Ovary (tissue), 9 donors: ENCODE measurements around the gene KCTD10. TPM values are rescaled to one million over a fixed set of nuclear protein-coding genes. Genes with fewer than 3 reads are reported as not detected.

Source experiments
- DNase-seq, 5 donors: peaks; one replicate each; pipeline ENCODE4 v3.0.0-alpha.2; 2019 to 2020
- H3K27ac ChIP-seq, 2 donors: fragments of 200-600 bp; one replicate each; pipeline versions ENCODE4 v1.5.1 to v1.8.0; 2019 to 2022
- H3K27me3 ChIP-seq: fragments of 200-600 bp; one replicate; pipeline ENCODE4 v1.8.0; 2022
- H3K36me3 ChIP-seq: fragments of 200-600 bp; sonication (generic); one replicate; pipeline ENCODE4 v1.5.1; 2019
- H3K4me1 ChIP-seq: one replicate; pipeline ENCODE4 v1.8.1; 2013; ENCODE audit warnings: mild to moderate bottlenecking, moderate library complexity; ENCODE audit not compliant: insufficient read depth
- H3K4me3 ChIP-seq: fragments of 200-600 bp; sonication (generic); one replicate; pipeline ENCODE4 v1.5.1; 2017
- H3K9me3 ChIP-seq, 2 donors: fragments of 200-600 bp in 1 of 2; sonication (generic) in 1 of 2; one replicate each; pipeline versions ENCODE4 v1.5.1 to v1.8.1; 2013 to 2019; ENCODE audit warnings: mild to moderate bottlenecking in 1 of 2, moderate library complexity in 1 of 2
- CTCF ChIP-seq, 3 donors: fragments of 450-650 bp in 2 of 3; fragments of 200-600 bp in 1 of 3; IDR thresholded peaks; one replicate each; pipeline versions ENCODE4 v1.5.1 to v1.8.0; 2016 to 2022; ENCODE audit warnings: antibody characterized with exemption in 3 of 3, mild to moderate bottlenecking in 1 of 3
- EP300 ChIP-seq: sonication (generic); formaldehyde crosslinking; IDR thresholded peaks from one replicate; pipeline ENCODE4 v1.6.1; 2017; ENCODE audit warnings: antibody characterized with exemption
- POLR2A ChIP-seq: fragments of 450-650 bp; IDR thresholded peaks from one replicate; pipeline ENCODE4 v1.6.1; 2017; ENCODE audit warnings: antibody characterized with exemption, mild to moderate bottlenecking, moderate library complexity
- WGBS, 3 donors: extraction: QIAGEN DNeasy Blood & Tissue Kit in 1 of 3; methylation state at CpG; one replicate each; pipeline versions ENCODE4 v1.1.5 to v1.1.7; 2013 to 2017; 5-methylcytosine and 5-hydroxymethylcytosine counted together
- intact Hi-C, 4 donors: fragments of 100-400 bp; cut with DNase I; formaldehyde crosslinking; loops; one replicate each; pipeline versions ENCODE4 v1.11.0 to v1.15.1; 2022 to 2023
- polyA plus RNA-seq, 2 donors: library from polyadenylated mRNA; stranded (reverse); fragments of 200-250 nt in 1 of 2; fragments of 350-450 nt in 1 of 2; fragmentation: Illumina TruSeq in 1 of 2; extraction: RNeasy Lipid Tissue Mini Kit (QIAGEN cat#74804) in 1 of 2; gene quantifications; one replicate each; pipeline ENCODE4 v1.2.3, GENCODE V29; 2013 to 2014
- total RNA-seq, 7 donors: library from RNA; depleted of rRNA in 2 of 7; stranded (reverse); fragments of >200 nt in 2 of 7; fragmentation: NEBNext Ultra II Directional in 3 of 7; extraction: Animal tissue kit (Norgen Biotek cat#: 25700) in 3 of 7; gene quantifications; one replicate each; pipeline versions ENCODE4 v1.1.0 to v1.2.4, GENCODE V29; 2016 to 2023
- donor health status: DM: no; HTN: no; CAD: no; lungs with moderate emphysema.
- donor health status: DM: no; HTN: no; CAD: no.
- donor health status: Bipolar disorder and iron deficiency.
- donor health status: DM: yes; HTN: yes; CAD: no.
- donor health status: DM: no; HTN: no; CAD: no.
- donor health status: DM: yes; HTN: yes; CAD: no.

KCTD10 gene
- total and polyA plus RNA-seq, 9 donors: 21.6 to 70.6 (median 38.0) TPM

- DNase-seq: no peak
- intact Hi-C loops: no loop called here
- no peaks in the 10 kb centered on the region for H3K27me3 ChIP-seq
- no peaks in the 10 kb centered on the region for H3K4me1 ChIP-seq
- no peak overlapping the region for H3K27ac ChIP-seq
- no peak for TF ChIP-seq CTCF (IDR thresholded peaks at IDR 0.05)
- TF ChIP-seq POLR2A: no peak
- TF ChIP-seq EP300: no peak
- WGBS, 3 donors: 83 to 88% (median 84%) methylated on average over 16 of the region's 16 CpGs
- H3K36me3 ChIP-seq: no peaks in the 10 kb centered on the region
- no peaks in the 10 kb centered on the region for H3K9me3 ChIP-seq
- H3K4me3 ChIP-seq: no peak overlapping the region
Measured at GRCh38 chr12:109449845-109450532, 27.1 kb downstream of the KCTD10 start.

GRCh38 chr12:109448707-109449390, 28.3 kb downstream of the KCTD10 start:
- Histone ChIP-seq H3K27me3 (no peaks in the 10 kb centered on the region), H3K4me3 (no peak overlapping the region), H3K27ac (no peak overlapping the region), H3K36me3 (no peaks in the 10 kb centered on the region), H3K4me1 (no peaks in the 10 kb centered on the region), H3K9me3 (no peaks in the 10 kb centered on the region)
- no peak for DNase-seq
- TF ChIP-seq EP300 (no peak), POLR2A (no peak), CTCF (IDR thresholded peaks at IDR 0.05) (no peak)
- intact Hi-C loops: no loop called here
- WGBS, 3 donors: 93 to 94% (median 94%) methylated on average over 8 of the region's 8 CpGs

GRCh38 chr12:109448272-109448671, 28.8 kb downstream of the KCTD10 start:
- H3K27ac ChIP-seq: no peak overlapping the region
- DNase-seq: no peak
- H3K36me3 ChIP-seq: no peaks in the 10 kb centered on the region
- H3K4me1 ChIP-seq: no peaks in the 10 kb centered on the region
- WGBS, 3 donors: 67 to 86% (median 72%) methylated on average over 5 of the region's 5 CpGs
- intact Hi-C loops: no loop called here
- H3K27me3 ChIP-seq: no peaks in the 10 kb centered on the region
- no peak overlapping the region for H3K4me3 ChIP-seq
- H3K9me3 ChIP-seq: no peaks in the 10 kb centered on the region
- no peak for TF ChIP-seq EP300
- TF ChIP-seq POLR2A: no peak
- TF ChIP-seq CTCF (IDR thresholded peaks at IDR 0.05): no peak

- WGBS, 3 donors: 72 to 83% (median 77%) methylated on average over 9 of the region's 9 CpGs
- Histone ChIP-seq H3K36me3 (no peaks in the 10 kb centered on the region), H3K9me3 (no peaks in the 10 kb centered on the region), H3K4me1 (no peaks in the 10 kb centered on the region), H3K27ac (no peak overlapping the region), H3K4me3 (no peak overlapping the region), H3K27me3 (no peaks in the 10 kb centered on the region)
- TF ChIP-seq POLR2A (no peak), CTCF (IDR thresholded peaks at IDR 0.05) (no peak), EP300 (no peak)
- intact Hi-C loops: no loop called here
- DNase-seq: no peak
Measured at GRCh38 chr12:109447482-109447881, 29.6 kb downstream of the KCTD10 start.
